ENCODE measurements around the gene KIFC1. TPM values are rescaled to one million over a fixed set of nuclear protein-coding genes. Genes with fewer than 3 reads are reported as not detected.
A peak's percentile ranks its signal among the peaks of the same experiment; 100 is the strongest.

KIFC1 gene
- polyA plus RNA-seq, 1 of the 3 experiments (the other 2 are of a cell fraction): 35.9 TPM

- Histone ChIP-seq H3K9me3 (no peaks in the 10 kb centered on the region), H3K4me1 (ENCODE audit: control insufficient read depth in 1 of 2, insufficient read depth in 2 of 2, low read depth in 1 of 2, low read length in 1 of 2) (no peaks in the 10 kb centered on the region), H3K4me2 (no peak overlapping the region), H3K36me3 (replicated peaks in 1 of 2; ENCODE audit: control insufficient read depth in 1 of 2, insufficient read depth in 2 of 2, low read length in 1 of 2) (peaks cover 22 to 38% of the 10 kb centered on the region in 2 experiments), H3F3A (replicated peaks; ENCODE audit: insufficient read depth) (no peaks in the 10 kb centered on the region), H4K20me1 (ENCODE audit: insufficient read depth) (no peaks in the 10 kb centered on the region), H3K9me2 (no peaks in the 10 kb centered on the region), H3K9ac (no peak overlapping the region), H3K27ac (ENCODE audit: low read depth in 2 of 2, low read length in 1 of 2) (no peak overlapping the region), H3K4me3 (ENCODE audit: low read depth in 2 of 2, low read length in 1 of 2) (no peak overlapping the region), H2AFZ (ENCODE audit: low read depth) (no peak overlapping the region), H3K27me3 (ENCODE audit: insufficient read depth) (no peaks in the 10 kb centered on the region), H3K79me2 (ENCODE audit: insufficient read depth) (no peaks in the 10 kb centered on the region)
- ChIA-PET CTCF (interaction anchor here (1.4 to 3.3 kb wide), 2 partner anchors 13 to 16 kb away, joined by 4 to 16 read pairs; partner anchors contain the start of gene ZBTB9), POLR2A (interaction anchor here (2.2 kb wide), 1 partner anchor 9 kb away, joined by 9 read pairs; no protein-coding TSS in a partner anchor)
- DNase-seq: peak; percentile 9
- TF ChIP-seq GABPA (IDR thresholded peaks at IDR 0.05; ENCODE audit: low read depth) (no peak), SMC3 (IDR thresholded peaks at IDR 0.05; ENCODE audit: low read depth, low read length) (no peak), FOSL2 (IDR thresholded peaks at IDR 0.05; ENCODE audit: borderline replicate concordance, low read depth) (no peak), RAD21 (IDR thresholded peaks at IDR 0.05; ENCODE audit: low read length) (no peak), ELF1 (IDR thresholded peaks at IDR 0.05) (no peak), RFX5 (IDR thresholded peaks at IDR 0.05; ENCODE audit: low read length) (no peak)
- WGBS (ENCODE audit: low lambda C conversion rate): 93% methylated on average over 5 of the region's 9 CpGs
Measured at GRCh38 chr6:33441457-33441856, 49.8 kb downstream of the KIFC1 start.

GRCh38 chr6:33442283-33442682 is 50.7 kb downstream of the KIFC1 start:
- CTCF ChIA-PET: interaction anchor here (1.0 kb wide), 1 partner anchor 17 kb away, joined by 3 read pairs; no protein-coding TSS in a partner anchor
- POLR2A ChIA-PET: interaction anchor here (2.2 kb wide), 1 partner anchor 8 kb away, joined by 9 read pairs; no protein-coding TSS in a partner anchor
- H3K9me3 ChIP-seq: no peaks in the 10 kb centered on the region
- TF ChIP-seq RFX5 (IDR thresholded peaks at IDR 0.05; ENCODE audit: low read length) (no peak), CHD2 (IDR thresholded peaks at IDR 0.05; ENCODE audit: low read length, partially characterized antibody) (no peak), CTCF (IDR thresholded peaks at IDR 0.05) (no peak), ELF1 (IDR thresholded peaks at IDR 0.05) (no peak), FOSL2 (IDR thresholded peaks at IDR 0.05; ENCODE audit: borderline replicate concordance, low read depth) (no peak), NRF1 (IDR thresholded peaks at IDR 0.05; ENCODE audit: low read depth, low read length) (no peak)
- no peaks in the 10 kb centered on the region for H4K20me1 ChIP-seq (ENCODE audit: insufficient read depth)
- H3K9me2 ChIP-seq: no peaks in the 10 kb centered on the region
- peaks cover 14 to 42% of the 10 kb centered on the region in 2 experiments for H3K36me3 ChIP-seq (replicated peaks in 1 of 2; ENCODE audit: control insufficient read depth in 1 of 2, insufficient read depth in 2 of 2, low read length in 1 of 2)
- no peak overlapping the region for H2AFZ ChIP-seq (ENCODE audit: low read depth)
- no peaks in the 10 kb centered on the region for H3K27me3 ChIP-seq (ENCODE audit: insufficient read depth)
- H3F3A ChIP-seq (replicated peaks; ENCODE audit: insufficient read depth): no peaks in the 10 kb centered on the region
- no peaks in the 10 kb centered on the region for H3K79me2 ChIP-seq (ENCODE audit: insufficient read depth)
- 87% methylated on average over 8 of the region's 8 CpGs for WGBS (ENCODE audit: low lambda C conversion rate)
- no peak overlapping the region for H3K4me3 ChIP-seq (ENCODE audit: low read depth in 2 of 2, low read length in 1 of 2)
- H3K9ac ChIP-seq: no peak overlapping the region
- no peak overlapping the region for H3K4me2 ChIP-seq
- H3K4me1 ChIP-seq (ENCODE audit: control insufficient read depth in 1 of 2, insufficient read depth in 2 of 2, low read depth in 1 of 2, low read length in 1 of 2): no peaks in the 10 kb centered on the region
- no peak overlapping the region for H3K27ac ChIP-seq (ENCODE audit: low read depth in 2 of 2, low read length in 1 of 2)
- no peak for DNase-seq

GRCh38 chr6:33443025-33443424 is 51.4 kb downstream of the KIFC1 start:
- CTCF ChIA-PET: interaction anchor here (1.0 kb wide), 1 partner anchor 16 kb away, joined by 3 read pairs; no protein-coding TSS in a partner anchor
- no peaks in the 10 kb centered on the region for H3K9me2 ChIP-seq
- TF ChIP-seq GATA2 (CRISPR knock-in tag; IDR thresholded peaks at IDR 0.05) (no peak), SMC3 (IDR thresholded peaks at IDR 0.05; ENCODE audit: low read depth, low read length) (no peak), CTCF (IDR thresholded peaks at IDR 0.05) (no peak), RCOR1 (IDR thresholded peaks at IDR 0.05; ENCODE audit: low read length) (no peak), ELF1 (IDR thresholded peaks at IDR 0.05) (no peak), EZH2phosphoT487 (IDR thresholded peaks at IDR 0.05; ENCODE audit: borderline replicate concordance, low read depth) (no peak), ZBTB33 (IDR thresholded peaks at IDR 0.05; ENCODE audit: borderline replicate concordance, low read depth) (no peak)

More at GRCh38 chr6:33443025-33443424, 51.4 kb downstream of the KIFC1 start:
- no peak overlapping the region for H3K27ac ChIP-seq (ENCODE audit: low read depth in 2 of 2, low read length in 1 of 2)
- peak; percentile 17 for DNase-seq
- H3K9ac ChIP-seq: no peak overlapping the region
- no peak overlapping the region for H2AFZ ChIP-seq (ENCODE audit: low read depth)
- no peaks in the 10 kb centered on the region for H3K4me1 ChIP-seq (ENCODE audit: control insufficient read depth in 1 of 2, insufficient read depth in 2 of 2, low read depth in 1 of 2, low read length in 1 of 2)
- no peak overlapping the region for H3K4me2 ChIP-seq
- H3K79me2 ChIP-seq (ENCODE audit: insufficient read depth): no peaks in the 10 kb centered on the region
- H3K9me3 ChIP-seq: no peaks in the 10 kb centered on the region
- H3K4me3 ChIP-seq (ENCODE audit: low read depth in 2 of 2, low read length in 1 of 2): no peak overlapping the region
- H3K27me3 ChIP-seq (ENCODE audit: insufficient read depth): no peaks in the 10 kb centered on the region
- POLR2A ChIA-PET: no interaction called here
- H3K36me3 ChIP-seq (replicated peaks in 1 of 2; ENCODE audit: control insufficient read depth in 1 of 2, insufficient read depth in 2 of 2, low read length in 1 of 2): peaks cover 10 to 45% of the 10 kb centered on the region in 2 experiments
- H4K20me1 ChIP-seq (ENCODE audit: insufficient read depth): no peaks in the 10 kb centered on the region
- no peaks in the 10 kb centered on the region for H3F3A ChIP-seq (replicated peaks; ENCODE audit: insufficient read depth)
- 100% methylated on average over 6 of the region's 17 CpGs for WGBS (ENCODE audit: low lambda C conversion rate)

All from SK-N-SH (cell line).